Activated CD8-positive, alpha-beta memory T cell treated with anti-CD3 and anti-CD28 coated beads for 48 hours (primary cell): ENCODE measurements around the gene ITIH2.
"Not testable (repeated sequence)": the region's sequence is repeated elsewhere in the genome, so short reads cannot be mapped to it uniquely, and the experiment has no call there.

Experiments
- DNase-seq, 3 experiments: peaks; one replicate each; pipeline ENCODE4 v3.0.0-alpha.2; 2020; ENCODE audit warnings: low read depth in 2 of 3, low spot score in 2 of 3

ITIH2 gene

DNA sequence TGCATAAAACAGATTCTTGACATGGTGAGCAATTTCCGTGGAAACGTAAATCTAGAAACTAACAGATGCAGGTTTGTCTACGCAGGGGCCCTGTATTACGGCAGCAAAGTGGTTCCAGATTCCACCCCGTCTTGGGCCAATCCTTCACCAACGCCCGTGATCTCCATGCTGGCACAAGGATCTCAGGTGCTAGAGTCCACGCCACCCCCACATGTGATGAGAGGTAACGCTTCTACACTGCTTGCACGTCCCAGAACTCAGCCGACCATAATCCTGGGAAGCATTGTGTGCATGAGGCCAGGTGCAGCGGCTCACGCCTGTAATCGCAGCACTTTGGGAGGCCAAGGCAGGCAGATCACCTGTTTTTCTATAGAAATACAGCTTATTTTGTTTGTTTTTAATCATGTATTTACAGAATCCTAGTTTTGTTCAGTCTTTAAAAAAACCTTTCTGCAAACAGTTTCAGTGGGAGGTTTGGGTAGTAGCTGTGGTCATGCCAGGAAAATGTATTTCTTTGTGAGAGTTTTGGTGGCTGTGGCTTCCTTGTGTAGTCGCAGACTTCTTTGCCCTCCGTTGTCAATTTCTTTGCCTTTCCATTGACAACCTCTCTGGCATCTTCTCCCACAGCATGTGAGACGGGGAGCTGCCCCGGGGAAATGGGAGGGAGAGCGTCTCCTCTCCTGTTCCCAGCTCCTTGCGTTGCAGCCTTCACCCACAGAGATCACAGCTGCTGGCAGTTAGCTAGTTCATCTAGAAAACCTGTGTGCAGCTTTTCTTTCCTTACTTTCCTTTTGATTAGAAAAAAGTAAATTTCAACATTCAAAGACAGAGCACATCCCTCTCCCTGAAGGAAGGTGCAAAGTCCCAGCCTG, 35.7 kb downstream of the ITIH2 start:
- DNase-seq = no peak

DNA sequence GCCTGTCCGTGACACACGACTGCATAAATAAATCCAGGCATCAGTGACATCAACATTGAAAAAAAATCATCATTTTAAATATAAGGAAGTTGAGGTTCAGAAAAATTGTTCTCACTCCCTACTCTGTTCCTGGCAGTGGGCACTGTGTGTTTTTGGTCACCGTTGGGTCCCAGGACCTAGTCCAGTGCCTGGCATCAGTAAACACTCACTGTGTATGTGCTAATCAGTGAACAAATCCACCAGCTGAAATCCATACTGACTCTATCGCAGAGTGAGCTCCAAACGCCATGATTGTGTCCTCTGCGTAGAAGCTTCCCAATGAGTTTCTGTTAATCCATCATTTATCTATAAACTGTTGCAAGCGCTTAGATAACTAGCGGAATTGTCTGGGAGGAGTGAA, 41.2 kb downstream of the ITIH2 start:
- no peak for DNase-seq

DNA sequence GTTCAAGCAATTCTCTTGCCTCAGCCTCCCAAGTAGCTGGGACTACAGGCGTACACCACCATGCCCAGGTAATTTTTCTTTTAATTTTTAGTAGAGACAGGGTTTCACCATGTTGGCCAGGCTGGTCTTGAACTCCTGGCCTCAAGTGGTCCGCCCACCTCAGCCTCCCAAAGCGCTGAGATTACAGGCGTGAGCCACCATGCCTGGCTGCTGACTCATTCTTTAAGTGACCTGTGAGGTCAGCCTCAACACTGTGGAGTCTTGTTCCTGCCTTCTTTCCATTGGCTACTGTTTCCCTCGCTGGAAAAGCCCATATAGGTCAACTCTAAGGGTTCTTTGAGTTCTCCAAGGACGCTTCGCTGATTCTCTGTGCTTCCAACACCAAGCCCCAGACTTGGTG, 45.5 kb downstream of the ITIH2 start:
- DNase-seq = not testable (repeated sequence)

DNA sequence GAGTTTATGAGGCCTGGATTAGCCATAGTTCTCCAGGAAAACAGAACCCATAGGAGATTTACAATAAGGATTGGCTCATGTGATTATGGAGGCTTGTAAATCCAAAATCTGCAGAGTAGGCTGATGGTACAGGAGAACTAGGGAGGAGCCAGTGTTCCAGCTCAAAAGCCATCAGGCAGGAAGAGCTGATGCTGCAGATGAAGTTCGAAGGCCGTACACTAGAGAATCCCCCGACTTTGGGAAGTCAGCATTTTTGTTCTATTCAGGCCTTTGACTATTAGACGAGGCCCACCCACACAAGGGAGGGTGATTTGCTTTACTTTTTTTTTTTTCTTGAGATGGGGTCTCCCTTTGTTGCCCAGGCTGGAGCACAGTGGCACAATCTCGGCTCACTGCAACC, 47.1 kb downstream of the ITIH2 start:
- DNase-seq = no peak

DNA sequence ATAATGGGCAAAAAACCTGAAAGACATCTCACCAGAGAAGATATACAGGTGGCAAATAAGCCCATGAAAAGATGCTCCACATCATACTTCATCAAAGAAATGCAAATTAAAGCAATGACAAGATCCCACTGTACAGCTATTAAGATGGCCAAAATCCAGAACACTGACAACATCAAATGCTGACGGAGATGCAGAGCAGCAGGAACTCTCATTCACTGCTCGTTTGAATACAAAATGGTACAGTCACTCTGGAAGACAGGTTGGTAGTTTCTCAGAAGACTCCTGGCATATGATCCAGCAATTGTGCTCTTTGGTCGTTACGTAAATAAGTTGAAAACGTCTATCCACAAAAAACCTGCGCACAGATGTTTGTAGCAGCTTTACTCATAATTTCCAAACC, 49.1 kb downstream of the ITIH2 start:
- DNase-seq = no peak

DNA sequence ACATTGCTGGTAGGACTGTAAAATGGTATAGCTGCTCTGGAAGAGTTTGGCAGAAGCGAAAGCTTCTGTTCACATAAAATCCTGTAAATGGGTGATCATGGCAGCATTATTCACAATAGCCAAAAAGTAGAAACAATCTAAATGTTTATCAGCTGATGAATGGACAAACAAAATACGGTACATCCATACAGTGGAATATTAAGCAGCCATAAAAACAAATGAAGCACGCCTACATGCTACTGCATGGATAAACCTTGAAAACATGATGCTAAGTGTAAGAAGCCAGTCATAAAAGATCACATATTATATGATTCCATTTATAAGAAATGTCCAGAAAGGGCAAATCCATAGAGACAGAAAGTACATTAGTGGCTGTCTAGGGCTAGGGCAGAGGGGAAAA, 52.0 kb downstream of the ITIH2 start:
- no peak for DNase-seq

DNA sequence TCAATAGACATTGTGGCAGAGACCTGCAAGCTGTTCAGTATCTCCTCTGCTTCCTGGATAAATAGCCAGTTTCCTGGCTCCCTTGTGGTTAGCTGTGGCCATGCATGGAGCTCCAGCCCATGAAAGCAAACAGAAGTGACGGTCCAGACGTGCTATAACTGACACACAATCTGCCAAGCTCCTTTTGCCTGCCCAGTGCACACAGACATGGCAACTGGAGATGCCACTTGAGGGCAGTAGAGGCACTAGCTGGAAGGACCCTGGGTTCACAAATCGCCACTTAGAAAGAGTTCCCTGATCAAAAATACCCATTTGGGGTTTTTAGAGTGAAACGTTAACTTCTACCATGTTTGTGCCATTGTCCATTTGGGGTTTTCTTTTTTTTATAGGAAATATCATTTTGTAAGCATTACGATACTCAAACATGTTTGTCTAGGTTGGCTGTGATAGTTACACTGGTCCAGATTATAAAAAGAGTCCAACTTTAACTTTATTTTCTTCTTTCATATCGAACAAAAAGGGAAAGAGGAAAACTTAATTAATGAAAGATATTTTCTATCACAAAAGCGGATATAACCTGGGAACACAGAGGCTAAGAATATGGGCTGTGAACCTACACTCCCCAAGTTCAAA, 53.4 kb downstream of the ITIH2 start:
- no peak for DNase-seq

DNA sequence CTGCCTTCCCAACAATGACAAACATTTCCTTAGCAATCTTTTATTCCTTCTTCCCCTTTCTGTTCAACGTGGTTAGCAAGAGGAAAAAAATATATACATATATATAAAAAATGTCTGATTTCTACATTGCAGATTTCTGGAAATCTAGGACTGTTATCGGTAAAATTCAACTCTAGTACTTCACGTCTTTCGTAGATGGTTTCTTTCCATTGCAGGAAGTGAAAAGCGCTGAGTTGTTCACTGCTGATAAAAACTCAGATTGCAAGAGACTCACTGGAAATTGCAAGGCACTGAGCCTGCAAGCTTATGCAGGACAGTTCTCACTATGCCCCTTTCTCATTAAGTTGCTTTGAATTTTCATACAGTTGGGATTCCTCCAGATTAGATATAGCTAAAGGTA, 60.8 kb downstream of the ITIH2 start:
- DNase-seq = no peak

DNA sequence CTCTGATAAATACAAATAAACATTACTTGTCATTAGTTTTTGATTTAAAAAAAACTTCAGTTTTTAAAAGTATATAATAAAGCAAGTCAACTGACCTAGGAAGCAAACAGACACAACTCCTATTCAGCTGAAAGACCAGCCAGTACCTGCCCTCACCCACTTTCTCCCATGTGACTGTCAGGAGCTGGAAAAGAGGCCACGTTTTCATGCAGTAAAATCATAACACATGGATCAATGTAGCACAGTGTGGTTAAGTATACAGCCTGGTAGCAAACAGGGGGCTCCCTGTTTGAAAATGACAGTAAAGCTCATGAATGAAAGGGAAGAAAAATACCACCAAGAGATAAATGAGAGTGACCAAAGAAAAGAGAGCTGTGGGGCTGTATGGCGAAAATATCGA, 63.1 kb downstream of the ITIH2 start:
- DNase-seq = no peak

DNA sequence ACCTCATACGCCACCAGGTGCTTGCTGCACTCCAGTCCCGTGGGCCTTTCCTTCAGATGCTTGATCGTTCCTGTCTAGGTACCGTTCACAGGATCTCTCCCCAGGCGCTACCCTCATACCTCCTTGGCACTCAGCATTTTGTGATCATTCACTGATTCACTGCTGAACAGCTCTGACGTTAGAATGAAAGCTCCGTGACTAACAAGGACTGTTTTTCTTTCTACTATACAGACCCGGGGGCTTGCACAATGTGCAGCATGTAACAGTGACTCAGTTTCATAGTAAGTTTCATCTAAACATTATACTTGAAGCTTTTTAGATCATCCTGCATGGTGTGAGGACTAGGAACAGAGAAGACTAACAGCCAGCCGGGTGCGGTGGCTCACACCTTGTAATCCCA, 64.1 kb downstream of the ITIH2 start:
- DNase-seq = no peak

DNA sequence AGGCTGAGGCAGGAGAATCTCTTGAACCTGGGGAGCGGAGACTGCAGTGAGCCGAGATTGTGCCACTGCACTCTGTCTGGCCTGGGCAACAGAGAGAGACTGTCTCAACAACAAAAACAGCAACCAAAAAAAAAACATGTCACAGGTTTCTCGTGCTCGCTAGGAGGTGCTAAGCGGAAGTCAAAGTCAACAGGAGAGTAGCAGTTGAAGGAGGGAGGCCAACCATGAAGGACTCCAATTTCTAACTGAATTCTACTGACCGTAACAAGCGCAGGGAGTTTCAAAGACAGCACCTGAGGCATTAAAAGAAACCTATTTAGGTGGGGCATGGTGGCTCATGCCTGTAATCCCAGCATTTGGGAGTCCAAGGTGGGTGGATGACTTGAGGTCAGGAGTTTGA, 65.3 kb downstream of the ITIH2 start:
- DNase-seq = no peak

DNA sequence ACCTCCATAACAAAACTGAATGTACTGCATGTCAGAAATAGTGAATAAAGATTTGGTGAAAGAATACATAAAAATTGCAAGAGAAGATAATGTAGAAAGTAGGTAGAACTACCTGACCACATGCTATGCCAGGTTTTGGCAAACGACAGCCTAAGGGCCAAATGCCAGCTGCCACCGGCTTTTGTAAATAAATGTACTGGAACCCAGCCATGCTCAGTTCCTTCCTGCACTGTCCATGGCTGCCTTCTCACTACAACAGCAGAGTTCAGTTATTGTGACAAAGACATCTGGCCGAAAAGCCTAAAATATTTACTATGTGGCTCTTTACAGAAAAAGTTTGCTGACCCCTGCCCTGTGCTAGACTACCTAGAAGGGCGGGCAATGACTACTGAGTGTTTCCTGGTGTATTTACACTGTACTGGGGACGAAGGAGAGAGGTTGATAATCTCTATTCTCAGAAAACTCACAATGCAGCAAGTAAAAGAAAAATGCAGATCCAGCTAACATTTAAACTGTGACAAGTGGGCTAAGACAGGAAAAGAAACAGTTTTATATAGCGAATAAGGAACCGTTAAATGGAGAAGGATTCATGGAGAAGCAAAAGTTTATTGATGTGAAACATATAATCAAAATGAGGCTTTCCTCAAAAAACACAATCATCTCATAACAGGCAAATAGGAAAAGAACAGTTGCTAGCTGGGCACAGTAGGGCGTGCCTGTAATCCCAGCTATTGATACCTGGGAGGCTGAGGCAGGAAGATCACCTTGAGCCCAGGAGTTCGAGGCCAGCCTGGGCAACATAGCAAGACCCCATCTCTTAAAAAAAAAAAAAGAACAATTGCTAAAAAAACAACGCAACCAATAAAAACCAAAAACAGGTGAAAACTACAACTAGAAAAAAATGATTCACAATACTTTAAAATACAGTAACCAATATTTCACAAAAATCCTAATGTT, 71.0 kb downstream of the ITIH2 start:
- no peak for DNase-seq

DNA sequence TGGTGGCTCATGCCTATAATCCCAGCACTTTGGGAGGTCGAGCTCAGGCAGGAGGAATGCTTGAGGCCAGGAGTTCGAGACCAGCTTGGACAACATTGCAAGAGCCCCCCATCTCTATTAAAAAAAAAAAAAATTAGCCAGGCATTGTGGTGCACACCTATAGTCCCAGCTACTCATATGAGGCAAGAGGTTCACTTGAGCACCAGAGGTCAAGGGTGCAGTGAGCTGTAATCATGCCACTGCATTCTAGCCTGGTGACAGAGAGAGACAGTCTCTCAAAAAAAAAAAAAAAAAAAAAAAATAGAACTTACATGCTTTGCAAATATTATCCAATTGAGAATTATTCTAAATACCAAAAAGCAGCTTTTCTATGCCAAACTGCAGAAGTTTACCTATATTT, 73.7 kb downstream of the ITIH2 start:
- DNase-seq = no peak

DNA sequence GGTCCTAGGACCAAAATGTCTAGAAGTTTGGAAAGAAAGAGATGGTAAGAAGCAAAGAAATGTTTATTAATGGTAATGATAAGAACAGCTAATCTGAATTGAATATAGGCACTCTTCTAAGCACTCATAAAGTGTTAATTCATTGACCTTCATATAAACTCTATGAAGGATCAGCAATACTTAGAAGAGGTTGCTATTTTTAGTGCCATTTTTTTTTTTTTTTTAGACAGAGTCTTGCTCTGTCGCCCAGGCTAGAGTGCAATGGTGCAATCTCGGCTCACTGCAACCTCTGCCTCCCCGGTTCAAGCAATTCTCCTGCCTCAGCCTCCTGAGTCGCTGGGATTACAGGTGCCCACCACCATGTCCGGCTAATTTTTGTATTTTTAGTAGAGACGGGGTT, 79.1 kb downstream of the ITIH2 start:
- not testable (repeated sequence) for DNase-seq

DNA sequence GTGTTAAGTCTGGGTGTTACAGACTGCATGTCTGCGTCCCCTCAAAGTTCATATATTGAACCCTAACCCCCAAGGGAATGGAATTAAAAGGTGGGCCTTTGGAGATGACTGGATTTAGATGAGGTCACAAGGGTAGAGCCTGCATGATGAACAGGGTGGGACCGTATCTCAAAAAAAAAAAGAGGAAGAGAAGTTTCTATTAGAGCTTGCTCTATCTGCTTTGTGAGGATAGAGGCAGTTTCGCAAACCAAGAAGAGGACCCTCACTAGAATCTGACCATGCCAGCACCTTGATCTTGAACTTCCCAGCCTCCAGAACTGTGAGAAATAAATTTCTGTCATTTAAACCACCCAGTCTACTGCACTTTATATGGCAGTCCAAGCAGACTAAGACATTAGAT, 83.3 kb downstream of the ITIH2 start:
- DNase-seq = no peak

DNA sequence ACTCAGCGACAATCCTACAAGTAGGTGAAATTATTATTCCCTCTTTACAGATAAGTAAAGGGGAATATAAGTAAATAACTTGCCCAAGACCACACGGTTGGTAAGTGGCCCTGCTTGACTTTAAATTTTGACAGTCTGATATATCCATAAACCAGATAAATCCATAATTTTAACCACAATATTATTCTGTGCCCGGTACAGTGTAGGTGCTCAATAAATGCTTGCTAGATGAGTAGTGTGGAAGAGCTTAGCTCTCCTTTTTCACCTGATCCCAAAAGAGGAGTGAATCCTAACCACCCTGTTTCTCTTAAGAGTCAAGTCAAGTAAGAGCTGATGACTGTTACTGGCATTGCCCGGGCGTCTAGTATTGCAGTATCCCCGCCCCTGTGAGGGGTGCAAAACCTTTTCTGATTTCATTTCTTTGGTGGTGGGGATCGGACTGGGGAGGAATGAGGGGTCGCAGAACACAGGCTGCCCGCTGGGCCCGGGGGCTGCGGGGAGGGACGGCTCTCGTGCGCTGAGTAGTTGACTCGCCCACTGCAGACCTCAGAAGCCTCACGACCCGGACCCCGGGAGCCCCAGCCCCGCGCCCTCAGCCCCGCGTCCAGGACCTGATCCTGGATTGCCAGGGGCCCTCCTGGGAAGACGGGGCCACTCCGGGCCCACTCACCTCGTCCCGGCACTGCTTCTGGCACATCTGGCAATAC, 84.2 kb downstream of the ITIH2 start:
- DNase-seq = peak in 1 of 3 experiments; percentile 10

DNA sequence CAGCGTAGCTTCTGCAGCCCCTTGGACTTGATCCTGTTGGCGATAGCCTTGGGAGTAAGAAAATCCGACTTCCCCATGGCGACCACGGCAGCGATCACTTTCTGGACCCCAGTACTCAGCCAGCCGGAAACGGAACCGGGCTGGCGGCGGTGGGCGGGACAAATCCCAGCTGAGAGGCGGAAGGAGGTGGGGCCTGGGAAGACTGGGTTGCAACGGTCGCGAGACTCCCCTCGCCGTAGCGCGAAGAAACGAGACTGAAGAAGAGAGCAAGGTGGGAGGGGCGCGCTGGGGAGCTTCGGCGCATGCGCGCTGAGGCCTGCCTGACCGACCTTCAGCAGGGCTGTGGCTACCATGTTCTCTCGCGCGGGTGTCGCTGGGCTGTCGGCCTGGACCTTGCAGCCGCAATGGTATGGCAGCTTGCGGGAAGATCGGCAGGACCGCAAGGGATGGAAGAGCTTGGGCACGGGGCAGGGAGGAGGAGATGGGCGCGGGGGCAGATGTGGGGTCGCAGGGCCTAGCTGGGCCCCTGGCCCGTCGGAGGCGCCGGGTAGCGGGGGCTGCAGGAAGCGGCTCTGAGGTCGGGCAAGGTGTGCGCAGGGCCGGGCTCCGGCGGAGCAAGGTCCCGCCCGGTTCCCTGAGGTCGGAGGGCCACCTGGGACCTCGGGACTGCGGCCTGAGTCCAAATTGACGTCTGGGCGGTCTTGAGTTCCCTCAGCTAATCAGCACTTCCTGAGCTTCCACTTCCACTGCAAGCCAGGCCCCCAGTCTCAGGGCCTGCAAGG, 84.9 kb downstream of the ITIH2 start, which contains the start of the genes ATP5F1C and KIN:
ATP5F1C (plus strand) TSS at position 321 of the 782 bp plus-strand sequence; CDS start at position 352, 31 bp downstream.
KIN (minus strand) TSS at position 137 of the 782 bp plus-strand sequence; CDS start at position 77, 60 bp downstream.
- DNase-seq = peak; percentile 92 to 96 (median 93)

DNA sequence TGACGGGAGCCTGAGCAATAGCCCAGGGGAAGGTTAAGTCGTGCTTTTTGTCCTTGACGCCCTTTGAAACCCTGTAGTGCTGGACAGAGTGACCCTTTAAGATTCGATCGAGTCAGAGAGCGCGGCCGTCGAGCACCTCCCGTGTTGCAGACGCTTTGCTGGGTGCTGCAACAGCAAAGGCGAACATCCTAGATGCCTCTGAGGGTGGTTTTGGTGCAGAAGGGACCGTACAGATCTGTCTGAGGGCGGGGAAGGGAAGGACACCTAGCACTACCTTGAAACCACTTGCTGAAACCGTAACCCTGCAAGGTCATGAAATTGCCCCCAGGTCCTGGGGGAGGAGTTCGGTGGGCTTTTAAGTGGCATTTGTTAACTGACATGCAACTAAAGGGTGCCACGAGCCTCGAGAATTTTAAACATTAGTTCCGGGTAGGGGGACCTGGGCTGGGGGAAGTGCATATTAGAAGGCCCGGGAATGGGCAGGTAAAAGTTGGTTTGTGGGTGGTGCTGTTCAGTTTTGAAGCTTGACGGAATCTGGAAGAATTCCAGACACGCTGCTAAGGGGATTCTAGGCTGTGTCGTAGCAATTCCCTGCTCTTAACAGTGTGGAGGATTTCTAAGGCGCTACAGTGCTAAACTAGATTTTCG, 85.6 kb downstream of the ITIH2 start:
- peak in 1 of 3 experiments; percentile 12 for DNase-seq

DNA sequence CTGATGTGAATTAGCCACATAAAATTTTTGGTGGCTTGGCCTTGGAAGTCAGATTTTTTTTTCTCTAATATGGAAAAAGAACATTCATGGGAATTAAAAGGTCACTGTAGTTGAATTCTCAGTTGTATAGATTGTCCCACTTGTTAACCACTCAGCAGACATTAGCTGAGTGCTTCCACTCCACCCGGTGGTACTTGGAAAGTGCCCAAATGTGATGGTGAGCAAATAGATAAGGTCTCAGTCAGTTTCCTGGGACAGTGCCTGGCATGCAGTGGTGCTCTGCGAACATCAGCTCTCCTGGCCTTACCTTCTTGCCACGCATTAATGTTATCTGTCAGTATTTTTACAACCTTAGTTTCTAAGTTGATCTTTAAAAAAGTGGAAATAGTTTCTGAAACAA, 86.3 kb downstream of the ITIH2 start:
- no peak for DNase-seq
